Measurements from ENCODE around the gene SFXN4.

GRCh38 chr10:119132521-119133345, 32.8 kb downstream of the SFXN4 start:
- TF ChIP-seq CTCF (IDR thresholded peaks at IDR 0.05) (no peak), EP300 (IDR thresholded peaks at IDR 0.05) (no peak), POLR2A (IDR thresholded peaks at IDR 0.05) (no peak)

Measured in ovary (tissue), 3 donors.